Spleen (tissue), 11 donors: ENCODE measurements around the gene DNAAF5. TPM values are rescaled to one million over a fixed set of nuclear protein-coding genes. Genes with fewer than 3 reads are reported as not detected.
"Not testable (repeated sequence)": the region's sequence is repeated elsewhere in the genome, so short reads cannot be mapped to it uniquely, and the experiment has no call there.

ENCODE experiments used
- DNase-seq: peaks from one replicate; pipeline ENCODE4 v3.0.0-alpha.2; 2020
- H3K27ac ChIP-seq, 8 donors: fragments of 200-600 bp; sonication (generic) in 7 of 8; 1 replicate in 4 of 8; 2 replicates in 4 of 8; pipeline versions ENCODE4 v1.5.0 to v1.8.0; 2016 to 2021; ENCODE audit warnings: inconsistent platforms in 4 of 8, mild to moderate bottlenecking in 4 of 8, moderate library complexity in 1 of 8
- H3K27me3 ChIP-seq, 7 donors: fragments of 200-600 bp; sonication (generic) in 6 of 7; replicated peaks in 1 of 7; 1 replicate in 4 of 7; 2 replicates in 3 of 7; pipeline versions ENCODE4 v1.5.0 to v1.8.0; 2016 to 2021; ENCODE audit warnings: inconsistent platforms in 3 of 7, mild to moderate bottlenecking in 1 of 7
- H3K36me3 ChIP-seq, 6 donors: fragments of 200-600 bp; sonication (generic) in 5 of 6; 1 replicate in 4 of 6; 2 replicates in 2 of 6; pipeline versions ENCODE4 v1.5.0 to v1.8.0; 2016 to 2021; ENCODE audit warnings: inconsistent platforms in 2 of 6
- H3K4me1 ChIP-seq, 6 donors: fragments of 200-600 bp; sonication (generic) in 5 of 6; 1 replicate in 3 of 6; 2 replicates in 3 of 6; pipeline versions ENCODE4 v1.5.0 to v1.8.0; 2016 to 2021; ENCODE audit warnings: inconsistent platforms in 3 of 6
- H3K4me3 ChIP-seq, 8 donors: fragments of 200-600 bp; sonication (generic) in 7 of 8; 1 replicate in 4 of 8; 2 replicates in 4 of 8; pipeline versions ENCODE4 v1.5.0 to v1.8.0; 2016 to 2021; ENCODE audit warnings: inconsistent platforms in 4 of 8, mild to moderate bottlenecking in 4 of 8, moderate library complexity in 2 of 8
- H3K9me3 ChIP-seq, 8 donors: fragments of 200-600 bp; sonication (generic) in 7 of 8; 1 replicate in 4 of 8; 2 replicates in 4 of 8; pipeline versions ENCODE4 v1.5.0 to v1.8.0; 2016 to 2021; ENCODE audit warnings: inconsistent platforms in 4 of 8
- CTCF ChIP-seq, 11 experiments: fragments of 200-600 bp in 7 of 11; fragments of 450-650 bp in 4 of 11; sonication (generic) in 4 of 11; IDR thresholded peaks in 8 of 11; conservative IDR thresholded peaks in 3 of 11; 1 replicate in 7 of 11; 2 replicates in 4 of 11; pipeline versions ENCODE4 v1.4.0 to v1.8.0; 2016 to 2021; ENCODE audit warnings: antibody characterized with exemption in 11 of 11, inconsistent platforms in 4 of 11, mild to moderate bottlenecking in 1 of 11
- POLR2A ChIP-seq, 3 donors: fragments of 450-650 bp; IDR thresholded peaks; one replicate each; pipeline ENCODE4 v1.5.1; 2017; ENCODE audit warnings: antibody characterized with exemption in 3 of 3, mild to moderate bottlenecking in 1 of 3
- POLR2AphosphoS5 ChIP-seq, 3 donors: sonication (generic); formaldehyde crosslinking; IDR thresholded peaks; one replicate each; pipeline ENCODE4 v1.5.1; 2017; ENCODE audit warnings: antibody characterized with exemption in 3 of 3
- WGBS, 5 donors: extraction: QIAGEN DNeasy Blood & Tissue Kit in 3 of 5; methylation state at CpG; one replicate each; pipeline versions ENCODE4 v1.1.5 to v1.1.7; 2013 to 2018; 5-methylcytosine and 5-hydroxymethylcytosine counted together
- intact Hi-C: fragments of 100-400 bp; cut with DNase I; formaldehyde crosslinking; loops from one replicate; pipeline ENCODE4 v1.15.0; 2023; ENCODE audit warnings: low total_unique reads
- polyA plus RNA-seq, 3 donors: library from polyadenylated mRNA; stranded (reverse); fragments of 200-250 nt; gene quantifications; one replicate each; pipeline ENCODE4 v1.2.1, GENCODE V29; 2013
- total RNA-seq, 7 donors: library from RNA; depleted of rRNA in 3 of 7; stranded (reverse); fragments of >200 nt in 3 of 7; fragmentation: NEBNext Ultra II Directional in 4 of 7; extraction: Animal tissue kit (Norgen Biotek cat#: 25700) in 4 of 7; gene quantifications; one replicate each; pipeline versions ENCODE4 v1.1.0 to v1.2.1, GENCODE V29; 2016 to 2021
- donor health status: healthy with polysubstance abuse.
- donor health status: DM: no; HTN: no; CAD: no; lungs with moderate emphysema.
- donor health status: DM: no; HTN: no; CAD: no.
- donor health status: Bipolar disorder and iron deficiency.
- donor health status: healthy.
- donor health status: DM: no; HTN: no; CAD: no.
- donor health status: DM: yes; HTN: yes; CAD: no.

DNAAF5 gene
- total and polyA plus RNA-seq, 10 donors: 7.5 to 22.4 (median 18.1) TPM

GRCh38 chr7:800692-801091, 74.2 kb downstream of the DNAAF5 start:
- Histone ChIP-seq H3K4me3 (no peak overlapping the region), H3K36me3 (no peaks in the 10 kb centered on the region), H3K27me3 (no peaks in the 10 kb centered on the region), H3K9me3 (no peaks in the 10 kb centered on the region), H3K4me1 (peaks cover 0 to 34% (median 7%) of the 10 kb centered on the region in 6 donors), H3K27ac (no peak overlapping the region)
- no peak for DNase-seq
- WGBS, 5 donors: 89 to 92% (median 90%) methylated on average over 7 of the region's 7 CpGs
- no peak for TF ChIP-seq POLR2A (IDR thresholded peaks at IDR 0.05)
- no peak for TF ChIP-seq CTCF (IDR thresholded peaks at IDR 0.05 in 8 of 11, conservative IDR thresholded peaks at IDR 0.05 in 3 of 11)
- TF ChIP-seq POLR2AphosphoS5 (IDR thresholded peaks at IDR 0.05): no peak
- intact Hi-C loops: no loop called here

GRCh38 chr7:801351-801750, 74.9 kb downstream of the DNAAF5 start:
- intact Hi-C loops, H3K27me3 ChIP-seq, H3K36me3 ChIP-seq, H3K4me3 ChIP-seq, H3K9me3 ChIP-seq: not testable (repeated sequence)
- DNase-seq: peak; percentile 25
- Histone ChIP-seq H3K4me1 (peaks cover 0 to 36% (median 7%) of the 10 kb centered on the region in 6 donors), H3K27ac (peak overlapping the region in 1 of 8 donors; percentile 33)
- WGBS, 5 donors: 64 to 87% (median 72%) methylated on average over 6 of the region's 6 CpGs

GRCh38 chr7:801940-802381, 75.5 kb downstream of the DNAAF5 start:
- H3K4me3 ChIP-seq: no peak overlapping the region
- no peaks in the 10 kb centered on the region for H3K9me3 ChIP-seq
- intact Hi-C loops: no loop called here
- H3K4me1 ChIP-seq: peaks cover 0 to 36% (median 7%) of the 10 kb centered on the region in 6 donors
- DNase-seq: peak; percentile 70
- no peaks in the 10 kb centered on the region for H3K27me3 ChIP-seq
- H3K27ac ChIP-seq: peak overlapping the region in 3 of 8 donors; percentile 33 to 50 (median 47)
- no peak for TF ChIP-seq POLR2AphosphoS5 (IDR thresholded peaks at IDR 0.05)
- no peak for TF ChIP-seq POLR2A (IDR thresholded peaks at IDR 0.05)
- TF ChIP-seq CTCF (IDR thresholded peaks at IDR 0.05 in 8 of 11, conservative IDR thresholded peaks at IDR 0.05 in 3 of 11): no peak
- H3K36me3 ChIP-seq: no peaks in the 10 kb centered on the region
- 54 to 76% (median 64%) methylated on average over 19 of the region's 19 CpGs for WGBS, 5 donors

GRCh38 chr7:802500-803242, 76.2 kb downstream of the DNAAF5 start:
- TF ChIP-seq CTCF (IDR thresholded peaks at IDR 0.05 in 8 of 11, conservative IDR thresholded peaks at IDR 0.05 in 3 of 11) (no peak), POLR2A (IDR thresholded peaks at IDR 0.05) (no peak), POLR2AphosphoS5 (IDR thresholded peaks at IDR 0.05) (no peak)

More at GRCh38 chr7:802500-803242, 76.2 kb downstream of the DNAAF5 start:
- 85 to 92% (median 90%) methylated on average over 18 of the region's 18 CpGs for WGBS, 5 donors
- Histone ChIP-seq H3K27ac (peak overlapping the region in 4 of 8 donors; percentile 26 to 50 (median 40)), H3K36me3 (no peaks in the 10 kb centered on the region), H3K27me3 (no peaks in the 10 kb centered on the region), H3K4me1 (peaks cover 0 to 36% (median 7%) of the 10 kb centered on the region in 6 donors), H3K4me3 (no peak overlapping the region), H3K9me3 (no peaks in the 10 kb centered on the region)
- intact Hi-C loops: no loop called here
- DNase-seq: peak; percentile 16
